ENCODE results near the gene EXOC3L1. TPM values are rescaled to one million over a fixed set of nuclear protein-coding genes. Genes with fewer than 3 reads are reported as not detected.

Gene EXOC3L1
- polyA plus RNA-seq, 1 experiment: not detected

DNA sequence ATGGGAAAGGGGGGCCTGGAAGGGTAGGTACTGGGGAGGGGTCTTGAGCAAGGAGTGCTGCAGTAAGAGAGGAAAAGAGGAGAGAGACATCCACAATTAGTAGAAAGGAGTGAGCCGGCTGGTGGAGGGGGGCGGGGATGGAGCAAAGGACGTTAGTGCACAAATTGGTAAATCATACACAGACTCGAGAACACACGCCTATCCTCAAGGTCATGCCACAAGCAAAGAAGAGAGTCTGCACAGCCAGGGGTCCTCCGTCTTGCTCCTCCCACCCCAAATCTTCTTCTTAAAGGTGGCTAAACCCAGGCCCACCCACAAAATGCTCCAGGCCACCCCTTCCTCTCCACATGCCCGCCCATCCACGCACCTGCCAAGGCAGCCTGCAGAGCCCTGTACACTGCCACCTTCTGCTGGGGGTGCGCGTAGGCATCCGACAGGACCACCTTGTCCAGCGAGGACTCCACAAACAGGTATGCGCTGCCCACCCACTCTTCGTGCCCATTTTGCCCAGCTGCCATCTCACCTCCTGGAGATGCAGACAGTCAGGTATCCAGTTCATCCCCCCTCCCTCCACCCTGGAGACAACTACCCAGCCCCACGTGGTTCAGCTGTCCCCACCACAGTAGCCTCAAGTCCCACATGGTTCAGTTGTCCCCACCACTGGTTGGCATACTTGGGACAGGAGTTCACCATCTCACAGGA lies 33.6 kb downstream of the EXOC3L1 start:
- DNase-seq (ENCODE audit: low read depth, low spot score): no peak
- ChIA-PET CTCF (interaction anchor here (0.5 to 3.5 kb wide), 22 partner anchors 7 to 266 kb away, joined by 3 to 62 read pairs (median 9); partner anchors contain the start of genes CES3 and CES4A), POLR2A (no interaction called here)
- peaks cover 12% of the 10 kb centered on the region; the same call in 1 of the 2 replicates for H3K9me3 ChIP-seq (ENCODE audit: control insufficient read depth, insufficient read depth, low read length)
- H3K27ac ChIP-seq (ENCODE audit: low read depth, low read length): no peak overlapping the region
- TF ChIP-seq, protein P1, sequence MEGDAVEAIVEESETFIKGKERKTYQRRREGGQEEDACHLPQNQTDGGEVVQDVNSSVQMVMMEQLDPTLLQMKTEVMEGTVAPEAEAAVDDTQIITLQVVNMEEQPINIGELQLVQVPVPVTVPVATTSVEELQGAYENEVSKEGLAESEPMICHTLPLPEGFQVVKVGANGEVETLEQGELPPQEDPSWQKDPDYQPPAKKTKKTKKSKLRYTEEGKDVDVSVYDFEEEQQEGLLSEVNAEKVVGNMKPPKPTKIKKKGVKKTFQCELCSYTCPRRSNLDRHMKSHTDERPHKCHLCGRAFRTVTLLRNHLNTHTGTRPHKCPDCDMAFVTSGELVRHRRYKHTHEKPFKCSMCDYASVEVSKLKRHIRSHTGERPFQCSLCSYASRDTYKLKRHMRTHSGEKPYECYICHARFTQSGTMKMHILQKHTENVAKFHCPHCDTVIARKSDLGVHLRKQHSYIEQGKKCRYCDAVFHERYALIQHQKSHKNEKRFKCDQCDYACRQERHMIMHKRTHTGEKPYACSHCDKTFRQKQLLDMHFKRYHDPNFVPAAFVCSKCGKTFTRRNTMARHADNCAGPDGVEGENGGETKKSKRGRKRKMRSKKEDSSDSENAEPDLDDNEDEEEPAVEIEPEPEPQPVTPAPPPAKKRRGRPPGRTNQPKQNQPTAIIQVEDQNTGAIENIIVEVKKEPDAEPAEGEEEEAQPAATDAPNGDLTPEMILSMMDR (IDR thresholded peaks at IDR 0.05; ENCODE audit: low read depth, low read length): no peak
- H3K27me3 ChIP-seq (ENCODE audit: control insufficient read depth, insufficient read depth, low read length): peaks cover 15% of the 10 kb centered on the region
- no peak overlapping the region for H3K4me3 ChIP-seq (ENCODE audit: low read depth, low read length)

DNA sequence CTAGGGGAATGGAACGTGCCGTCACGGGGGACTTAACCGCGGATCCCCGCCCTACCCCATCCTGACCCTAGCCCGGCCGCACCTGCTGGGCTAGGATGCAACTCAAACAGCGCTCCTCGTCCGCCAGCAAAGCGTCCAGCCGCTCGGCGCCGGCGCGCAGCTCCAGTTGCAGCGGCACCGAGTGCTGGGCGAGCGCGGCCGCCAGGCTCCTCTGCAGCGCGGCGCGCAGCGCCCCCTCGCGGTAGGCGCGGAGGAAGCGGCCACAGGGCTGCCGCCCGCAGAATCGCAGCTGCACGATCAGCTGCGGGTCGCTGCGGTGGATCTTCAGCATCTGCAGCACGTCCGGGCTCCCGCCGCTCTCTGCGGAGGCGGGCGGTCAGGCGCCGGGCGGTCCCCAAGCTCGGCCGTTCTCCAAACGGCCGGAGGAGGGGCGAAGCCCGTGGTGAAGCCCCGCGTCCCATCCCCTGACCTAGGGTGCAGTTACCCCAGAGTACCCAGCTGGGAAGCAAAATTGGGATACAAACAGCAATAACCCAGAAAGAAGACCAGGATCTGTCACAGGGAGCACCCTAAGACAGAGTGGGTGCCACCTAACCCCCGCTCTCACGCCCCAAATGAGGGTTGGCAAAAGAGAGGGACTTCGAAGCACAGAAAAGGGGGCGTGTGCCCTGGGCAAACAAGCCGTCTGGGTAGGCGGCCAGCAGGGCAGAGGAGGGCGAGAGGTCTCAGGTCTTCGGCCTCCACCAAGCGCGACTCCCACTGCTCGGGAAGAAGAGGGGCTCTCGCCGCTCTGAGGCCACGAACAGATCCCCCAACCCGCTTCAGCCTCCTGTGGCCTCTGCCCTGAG lies 34.4 kb downstream of the EXOC3L1 start:
- H3K9me3 ChIP-seq (ENCODE audit: control insufficient read depth, insufficient read depth, low read length): peaks cover 10% of the 10 kb centered on the region; the same call in 1 of the 2 replicates
- TF ChIP-seq, protein P1 (IDR thresholded peaks at IDR 0.05; ENCODE audit: low read depth, low read length): peak; percentile 78
- H3K4me3 ChIP-seq (ENCODE audit: low read depth, low read length): peak overlapping the region; percentile 20
- H3K27me3 ChIP-seq (ENCODE audit: control insufficient read depth, insufficient read depth, low read length): peaks cover 15% of the 10 kb centered on the region
- DNase-seq (ENCODE audit: low read depth, low spot score): peak; percentile 33
- no peak overlapping the region for H3K27ac ChIP-seq (ENCODE audit: low read depth, low read length)
- POLR2A ChIA-PET: interaction anchor here (1.0 to 1.5 kb wide), 5 partner anchors 21 to 202 kb away, joined by 3 to 4 read pairs (median 3); no protein-coding TSS in a partner anchor
- CTCF ChIA-PET: interaction anchor here (0.5 to 3.5 kb wide), 55 partner anchors 8 to 287 kb away, joined by 3 to 62 read pairs (median 5); partner anchors contain the start of genes CES3, CES4A and MATCAP1

DNA sequence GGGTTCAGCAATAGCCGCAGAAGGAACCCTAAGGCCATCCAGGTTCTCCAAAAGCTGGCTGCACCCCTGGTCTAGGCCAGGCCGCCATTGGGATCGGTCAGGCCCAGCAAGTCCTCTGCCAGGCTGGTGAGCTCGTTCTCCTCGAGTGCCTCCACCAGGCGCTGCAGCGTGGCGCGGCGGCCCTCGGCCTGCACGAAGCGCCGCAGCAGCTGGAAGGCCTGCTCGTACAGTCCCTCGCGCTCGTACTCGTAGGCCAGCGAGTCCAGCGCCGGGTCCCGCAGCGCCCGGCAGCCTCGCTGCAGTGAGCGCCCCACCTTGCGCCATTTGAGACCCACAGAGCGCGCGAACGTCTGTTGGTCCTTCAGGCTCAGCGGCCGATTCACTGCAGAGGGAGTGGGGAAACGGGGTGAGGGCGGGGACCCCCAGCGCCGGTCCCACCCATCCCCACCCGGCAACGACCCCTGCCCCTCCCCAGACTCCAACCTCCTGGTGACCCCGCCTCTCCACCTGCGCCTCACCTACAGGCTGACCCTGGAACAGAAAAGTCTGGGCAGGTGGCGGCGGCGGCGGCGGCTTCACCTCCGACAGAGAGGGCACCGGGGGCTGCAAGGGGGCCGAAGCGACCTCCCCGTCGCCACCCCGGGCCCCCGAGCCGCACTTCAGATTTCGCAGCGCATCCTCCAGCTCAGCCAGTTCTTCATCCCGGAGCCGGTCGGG lies 35.2 kb downstream of the EXOC3L1 start:
- TF ChIP-seq, protein P1 (IDR thresholded peaks at IDR 0.05; ENCODE audit: low read depth, low read length): no peak
- H3K9me3 ChIP-seq (ENCODE audit: control insufficient read depth, insufficient read depth, low read length): peaks cover 10% of the 10 kb centered on the region; the same call in 1 of the 2 replicates
- H3K27me3 ChIP-seq (ENCODE audit: control insufficient read depth, insufficient read depth, low read length): peaks cover 15% of the 10 kb centered on the region
- no peak overlapping the region for H3K27ac ChIP-seq (ENCODE audit: low read depth, low read length)
- H3K4me3 ChIP-seq (ENCODE audit: low read depth, low read length): peak overlapping the region; percentile 20
- DNase-seq (ENCODE audit: low read depth, low spot score): no peak
- POLR2A ChIA-PET: interaction anchor here (1.0 to 1.5 kb wide), 5 partner anchors 22 to 201 kb away, joined by 3 to 4 read pairs (median 3); no protein-coding TSS in a partner anchor
- CTCF ChIA-PET: interaction anchor here (0.5 to 3.5 kb wide), 53 partner anchors 9 to 286 kb away, joined by 3 to 62 read pairs (median 6); partner anchors contain the start of genes CES3, CES4A and MATCAP1

DNA sequence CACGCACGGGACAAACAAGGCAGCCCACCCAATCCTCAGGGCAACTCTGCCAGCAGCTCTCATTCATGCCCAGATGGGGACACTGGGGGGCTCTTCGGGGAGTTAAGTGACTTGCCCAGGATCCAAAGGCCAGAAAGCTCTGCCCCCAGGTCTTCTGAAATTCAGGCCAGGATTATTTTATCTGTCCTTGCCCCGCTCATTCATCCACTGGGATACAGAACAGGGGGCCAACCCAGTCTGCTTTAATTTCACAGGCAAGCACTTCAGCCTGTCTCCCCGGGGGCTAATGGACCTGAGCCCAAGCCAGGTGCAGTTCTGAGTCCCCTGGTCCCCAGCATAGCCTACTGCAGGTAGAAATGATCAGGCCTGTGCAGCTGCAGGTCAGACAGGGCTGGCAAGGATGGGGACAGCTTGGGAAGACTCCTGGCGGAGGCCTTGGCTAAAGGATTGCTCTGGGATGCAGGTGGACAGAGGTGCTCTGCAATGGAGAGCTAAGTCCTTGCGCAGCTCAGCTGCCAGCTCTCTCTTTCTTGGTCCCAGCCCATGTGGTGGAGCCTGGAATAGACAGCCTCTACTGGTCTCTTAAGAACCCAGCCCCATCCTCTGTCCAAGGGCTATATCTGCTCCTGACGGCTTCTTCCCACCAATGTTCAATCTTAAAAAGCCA lies 38.4 kb downstream of the EXOC3L1 start:
- Histone ChIP-seq H3K4me3 (ENCODE audit: low read depth, low read length) (peak overlapping the region; percentile 63; the same call in 1 of the 2 replicates), H3K27me3 (ENCODE audit: control insufficient read depth, insufficient read depth, low read length) (peaks cover 12% of the 10 kb centered on the region), H3K9me3 (ENCODE audit: control insufficient read depth, insufficient read depth, low read length) (peaks cover 11% of the 10 kb centered on the region), H3K27ac (ENCODE audit: low read depth, low read length) (no peak overlapping the region)
- no peak for DNase-seq (ENCODE audit: low read depth, low spot score)
- TF ChIP-seq, protein P1 (IDR thresholded peaks at IDR 0.05; ENCODE audit: low read depth, low read length): no peak
- ChIA-PET CTCF (interaction anchor here (0.7 to 2.2 kb wide), 9 partner anchors 9 to 191 kb away, joined by 3 to 9 read pairs (median 3); partner anchors contain the start of genes CES3, FBXL8, NOL3 and TRADD), POLR2A (interaction anchor here (0.5 to 1.9 kb wide), 10 partner anchors 8 to 259 kb away, joined by 3 to 13 read pairs (median 5); partner anchors contain the start of genes FBXL8 and TRADD)
